GM12878 (cell line): ENCODE data around the gene PLPP2. TPM values are rescaled to one million over a fixed set of nuclear protein-coding genes. Genes with fewer than 3 reads are reported as not detected.

Experiments used
- ATAC-seq: fragments of 200-7000 bp; cut with Tn5 transposase; 3 replicates; pipeline ENCODE4 v1.9.1; 2020; ENCODE audit warnings: mild to moderate bottlenecking, moderate library complexity
- BruUV-seq: library from RNA; stranded (reverse); fragments of 400-500 nt; replicated peaks from 2 replicates; lab custom pipeline; 2021; lab: Mats Ljungman, UMichigan
- CTCF ChIA-PET: fragments of 300-600 bp; sonication (Branson Sonifier 250); formaldehyde crosslinking; extraction: SDS; loops from one replicate; lab custom pipeline; 2021; ENCODE audit warnings: inconsistent platforms; lab: Yijun Ruan, JAX
- POLR2A ChIA-PET: fragments of 350-600 bp; formaldehyde crosslinking; extraction: SDS; loops from one replicate; lab custom pipeline; 2021; ENCODE audit warnings: inconsistent platforms; lab: Charles Lee
- RAD21 ChIA-PET: fragments of 300-600 bp; sonication (Branson Sonifier 250); formaldehyde crosslinking; loops from one replicate; lab custom pipeline; 2023; ENCODE audit warnings: antibody characterized with exemption; ENCODE audit not compliant: unreplicated experiment; lab: Charles Lee
- SMC1A ChIA-PET: fragments of 300-600 bp; sonication (Branson Sonifier 250); formaldehyde crosslinking; loops from one replicate; lab custom pipeline; 2023; ENCODE audit not compliant: unreplicated experiment, uncharacterized antibody; lab: Charles Lee
- DNase-seq: peaks from one replicate; pipeline ENCODE4 v3.0.0-alpha.2; 2011; ENCODE audit warnings: low read depth, low spot score
- FAIRE-seq: peaks from 3 replicates; lab custom pipeline; 2011; peaks lifted over from hg19 to GRCh38; lab: Jason Lieb, UNC
- H2AFZ ChIP-seq: 2 replicates; pipeline ENCODE4 v1.6.0; 2011; ENCODE audit warnings: low read depth, low read length, control low read depth; ENCODE audit not compliant: control insufficient read depth
- H3K27ac ChIP-seq: 2 replicates; pipeline ENCODE4 v1.5.1; 2011; ENCODE audit warnings: control low read depth; ENCODE audit not compliant: control insufficient read depth, insufficient read depth
- H3K27me3 ChIP-seq, 2 experiments: replicated peaks in 1 of 2; 2 replicates each; pipeline versions ENCODE4 v1.6.0 to v1.6.1; 2011; ENCODE audit warnings: low read length in 1 of 2; ENCODE audit not compliant: control insufficient read depth in 2 of 2, insufficient read depth in 2 of 2
- H3K36me3 ChIP-seq, 2 experiments: 2 replicates each; pipeline ENCODE4 v1.5.1; 2011; ENCODE audit warnings: low read length in 1 of 2; ENCODE audit not compliant: control insufficient read depth in 2 of 2, insufficient read depth in 2 of 2
- H3K4me1 ChIP-seq: 2 replicates; pipeline ENCODE4 v1.6.1; 2011; ENCODE audit warnings: mild to moderate bottlenecking, low read length, moderate library complexity, mixed read lengths; ENCODE audit not compliant: control insufficient read depth, insufficient read depth
- H3K4me2 ChIP-seq: 2 replicates; pipeline ENCODE4 v1.6.0; 2011; ENCODE audit warnings: control low read depth; ENCODE audit not compliant: control insufficient read depth, insufficient read depth
- H3K4me3 ChIP-seq: fragments of 200-600 bp; sonication (generic); 2 replicates; pipeline ENCODE4 v1.5.1; 2016
- H3K79me2 ChIP-seq: 2 replicates; pipeline ENCODE4 v1.6.0; 2011; ENCODE audit warnings: low read length; ENCODE audit not compliant: control insufficient read depth, insufficient read depth
- H3K9ac ChIP-seq: 2 replicates; pipeline ENCODE4 v1.8.0; 2011; ENCODE audit warnings: low read length, control low read depth, mixed read lengths; ENCODE audit not compliant: control insufficient read depth, insufficient read depth
- H3K9me3 ChIP-seq: replicated peaks from 3 replicates; pipeline ENCODE4 v1.5.1; 2011; ENCODE audit warnings: mild to moderate bottlenecking, low read length; ENCODE audit not compliant: control insufficient read depth, insufficient read depth
- H4K20me1 ChIP-seq: 2 replicates; pipeline ENCODE4 v1.6.0; 2011; ENCODE audit not compliant: control insufficient read depth, insufficient read depth
- BCLAF1 ChIP-seq: fragments of 450-650 bp; IDR thresholded peaks from 2 replicates; pipeline ENCODE4 v1.6.1; 2017; ENCODE audit warnings: antibody characterized with exemption, mild to moderate bottlenecking, moderate library complexity
- EED ChIP-seq: sonication (generic); IDR thresholded peaks from 2 replicates; pipeline ENCODE4 v1.6.1; 2016; ENCODE audit warnings: antibody characterized with exemption, low read depth
- JUND ChIP-seq: IDR thresholded peaks from 2 replicates; pipeline ENCODE4 v1.6.1; 2012; ENCODE audit warnings: low read depth, mild to moderate bottlenecking, low read length, improper control_type of control experiment, moderate library complexity
- KLF5 ChIP-seq: fragments of 450-650 bp; IDR thresholded peaks from 2 replicates; pipeline ENCODE4 v1.6.1; 2014; ENCODE audit warnings: mild to moderate bottlenecking; ENCODE audit not compliant: partially characterized antibody
- REST ChIP-seq: IDR thresholded peaks from 2 replicates; pipeline ENCODE4 v1.6.1; 2012; ENCODE audit warnings: mild to moderate bottlenecking, low read depth, low read length
- SMAD5 ChIP-seq: IDR thresholded peaks from 2 replicates; pipeline ENCODE4 v1.6.1; 2016; ENCODE audit warnings: antibody characterized with exemption, low read depth
- TARDBP ChIP-seq: IDR thresholded peaks from 2 replicates; pipeline ENCODE4 v1.6.1; 2016; ENCODE audit warnings: borderline replicate concordance
- ZBTB33 ChIP-seq: fragments of 450-650 bp; IDR thresholded peaks from 2 replicates; pipeline ENCODE4 v1.6.1; 2017; ENCODE audit warnings: mild to moderate bottlenecking
- WGBS: methylation state at CpG from one replicate; pipeline ENCODE4 v1.1.6; 2016; ENCODE audit warnings: low lambda C conversion rate; ENCODE audit not compliant: insufficient replicate concordance, insufficient coverage; ENCODE audit errors: missing lambda C conversion rate; 5-methylcytosine and 5-hydroxymethylcytosine counted together
- in situ Hi-C: fragments of 300-500 bp; cut with MboI; formaldehyde crosslinking; loops from 9 replicates; pipeline ENCODE4 v1.14.3; 2018; ENCODE audit warnings: mixed read lengths
- intact Hi-C: fragments of 100-400 bp; cut with micrococcal nuclease; formaldehyde crosslinking; loops from one replicate; pipeline ENCODE4 v1.14.2; 2022; ENCODE audit not compliant: unreplicated experiment
- polyA plus RNA-seq, 11 experiments: library from polyadenylated mRNA; depleted of rRNA in 4 of 11; unstranded in 6 of 11; stranded (reverse) in 5 of 11; fragments of >200 nt; fragmentation: Nextera tagmentation in 4 of 11; fragmentation: Illumina TruSeq in 1 of 11; extraction: Ambion mirVana in 4 of 11; extraction: Trizol in 1 of 11; gene quantifications; 1 replicate in 1 of 11; 2 replicates in 10 of 11; pipeline versions ENCODE4 v1.2.1 to v1.2.3, GENCODE V29; 2011 to 2016; ENCODE audit warnings: inconsistent platforms in 2 of 11, missing spikeins in 2 of 11, low read depth in 1 of 11
- total RNA-seq, 4 experiments: library from RNA; depleted of rRNA in 3 of 4; stranded (reverse); fragments of >200 nt in 3 of 4; fragmentation: Illumina TruSeq in 1 of 4; extraction: Trizol in 1 of 4; gene quantifications; 2 replicates each; pipeline versions ENCODE4 v1.2.1 to v1.2.3, GENCODE V29; 2013 to 2021

PLPP2 gene
- total and polyA plus RNA-seq, 10 of the 15 experiments (the other 5 are each of a cell fraction or from before 2014, with no cell fraction given) = 0.04 to 0.62 (median 0.14) TPM; not detected in 7

DNA sequence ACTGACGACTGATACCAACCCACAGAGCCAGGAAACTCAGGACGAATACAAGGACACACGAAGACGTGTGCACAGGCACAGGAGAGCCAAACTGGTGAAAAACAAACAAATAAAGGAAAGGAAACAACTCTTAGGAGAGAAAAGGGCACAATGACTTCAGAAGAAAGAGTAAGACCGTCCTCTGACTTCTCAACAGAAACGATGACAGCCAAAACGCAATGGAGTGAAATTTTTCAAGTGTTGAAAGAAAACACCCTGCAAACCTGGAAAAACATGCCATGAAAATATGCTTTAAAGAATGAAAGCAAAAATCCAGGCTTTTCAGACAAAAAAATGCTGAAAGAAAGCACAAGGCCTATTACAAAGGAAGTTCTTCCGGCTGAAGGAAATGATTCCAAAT lies 24.6 kb upstream of the PLPP2 start (continued):
- no peak for TF ChIP-seq BCLAF1
- TF ChIP-seq KLF5 = no peak
- TF ChIP-seq TARDBP = no peak

DNA sequence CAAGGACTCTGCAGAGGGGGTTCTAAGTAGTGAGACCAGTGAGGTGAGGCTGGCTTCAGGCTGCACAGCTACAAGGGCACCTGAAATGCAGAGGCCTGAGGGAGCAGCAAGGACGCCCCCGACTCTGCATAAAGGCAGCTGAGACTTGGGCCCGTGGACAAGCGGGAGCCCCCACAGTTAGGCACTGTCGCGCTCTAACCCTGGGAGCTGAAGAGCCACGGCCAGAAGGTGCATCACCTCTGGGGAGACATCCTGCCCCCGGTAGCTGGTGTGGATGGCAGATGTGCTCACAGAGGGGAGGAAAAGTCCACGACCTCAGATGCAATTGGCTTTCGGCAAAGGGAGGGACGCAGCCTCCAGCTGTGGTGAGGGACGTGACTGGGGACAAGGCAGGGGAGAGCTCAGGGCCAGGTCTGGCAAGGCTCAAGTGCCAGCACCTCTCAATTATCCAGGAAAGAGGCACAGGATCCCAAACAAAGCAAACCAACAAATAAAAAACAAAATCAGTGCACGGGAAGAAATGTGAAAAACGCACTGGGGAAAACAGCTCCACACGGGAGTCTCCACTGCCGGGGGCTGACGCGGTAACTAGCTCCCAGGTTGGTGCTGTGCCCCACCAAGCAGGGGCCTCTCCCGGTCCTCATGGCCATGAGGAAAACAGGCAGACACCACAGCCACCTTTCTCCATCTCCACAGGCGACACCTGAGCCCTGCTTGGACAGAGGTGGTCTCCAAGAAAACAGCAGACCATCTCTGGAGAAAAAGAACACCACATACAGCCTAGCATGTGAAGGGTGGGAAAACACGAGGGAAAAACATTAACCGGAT lies 23.0 kb upstream of the PLPP2 start:
- H3K9ac ChIP-seq = no peak overlapping the region
- no peak overlapping the region for H3K4me2 ChIP-seq
- H3K27ac ChIP-seq = no peak overlapping the region
- H3K9me3 ChIP-seq = no peaks in the 10 kb centered on the region; the same call in 2 of the 3 replicates
- no TSS peak for BruUV-seq
- intact Hi-C loops (no loop called here), in situ Hi-C loops (no loop called here)
- ChIA-PET SMC1A (no interaction called here), CTCF (interaction anchor here (1.1 kb wide), 1 partner anchor 47 kb away, joined by 3 read pairs; no protein-coding TSS in a partner anchor), POLR2A (no interaction called here), RAD21 (no interaction called here)
- H3K79me2 ChIP-seq = no peaks in the 10 kb centered on the region
- peaks cover 7 to 13% of the 10 kb centered on the region in 2 experiments; a peak in 3 of 4 replicates for H3K36me3 ChIP-seq
- TF ChIP-seq EED (no peak), REST (no peak), SMAD5 (no peak), ZBTB33 (no peak), JUND (no peak)
- H3K4me1 ChIP-seq = no peaks in the 10 kb centered on the region
- FAIRE-seq = no peak
- ATAC-seq = no peak
- no peak overlapping the region for H2AFZ ChIP-seq
- WGBS = 79% methylated on average over 22 of the region's 22 CpGs
- no peak for DNase-seq
- H3K27me3 ChIP-seq = no peaks in the 10 kb centered on the region
- no peaks in the 10 kb centered on the region for H4K20me1 ChIP-seq
- no peak overlapping the region for H3K4me3 ChIP-seq
